ENCODE measurements around the gene NGLY1. TPM values are rescaled to one million over a fixed set of nuclear protein-coding genes. Genes with fewer than 3 reads are reported as not detected.

The NGLY1 gene
- total and polyA plus RNA-seq, 7 donors = 17.9 to 28.8 (median 25.8) TPM

GRCh38 chr3:25823314-25823713, 40.1 kb upstream of the NGLY1 start:
- intact Hi-C loops (cut with DNase I) = no loop called here
- no peaks in the 10 kb centered on the region for H3K27me3 ChIP-seq
- 92 to 96% methylated on average over 3 of the region's 3 CpGs for WGBS, 2 donors
- H3K4me1 ChIP-seq = no peaks in the 10 kb centered on the region
- no peak for DNase-seq
- no peaks in the 10 kb centered on the region for H3K36me3 ChIP-seq
- H3K4me3 ChIP-seq = no peak overlapping the region
- H3K9me3 ChIP-seq = no peaks in the 10 kb centered on the region
- H3K27ac ChIP-seq = no peak overlapping the region
- TF ChIP-seq EP300 (IDR thresholded peaks at IDR 0.05) (no peak), POLR2A (IDR thresholded peaks at IDR 0.05) (no peak), POLR2AphosphoS5 (IDR thresholded peaks at IDR 0.05) (no peak), CTCF (IDR thresholded peaks at IDR 0.05) (no peak)

GRCh38 chr3:25821746-25822573, 38.7 kb upstream of the NGLY1 start:
- 71 to 80% methylated on average over 4 of the region's 4 CpGs for WGBS, 2 donors
- TF ChIP-seq EP300 (IDR thresholded peaks at IDR 0.05) = no peak
- no peak for TF ChIP-seq CTCF (IDR thresholded peaks at IDR 0.05)
- TF ChIP-seq POLR2AphosphoS5 (IDR thresholded peaks at IDR 0.05) = no peak
- no peak for TF ChIP-seq POLR2A (IDR thresholded peaks at IDR 0.05)
- no peaks in the 10 kb centered on the region for H3K4me1 ChIP-seq
- intact Hi-C loops (cut with DNase I) = no loop called here
- no peak overlapping the region for H3K4me3 ChIP-seq
- no peak overlapping the region for H3K27ac ChIP-seq
- DNase-seq = no peak
- H3K27me3 ChIP-seq = no peaks in the 10 kb centered on the region
- H3K36me3 ChIP-seq = no peaks in the 10 kb centered on the region
- H3K9me3 ChIP-seq = no peaks in the 10 kb centered on the region

GRCh38 chr3:25820816-25821486, 37.7 kb upstream of the NGLY1 start:
- Histone ChIP-seq H3K4me1 (no peaks in the 10 kb centered on the region), H3K9me3 (no peaks in the 10 kb centered on the region), H3K36me3 (no peaks in the 10 kb centered on the region), H3K4me3 (no peak overlapping the region), H3K27me3 (no peaks in the 10 kb centered on the region), H3K27ac (no peak overlapping the region)
- WGBS, 2 donors = 70 to 78% methylated on average over 4 of the region's 4 CpGs
- TF ChIP-seq POLR2AphosphoS5 (IDR thresholded peaks at IDR 0.05) = no peak
- no peak for TF ChIP-seq EP300 (IDR thresholded peaks at IDR 0.05)
- no peak for TF ChIP-seq POLR2A (IDR thresholded peaks at IDR 0.05)
- TF ChIP-seq CTCF (IDR thresholded peaks at IDR 0.05) = no peak
- DNase-seq = no peak
- intact Hi-C loops (cut with DNase I) = no loop called here

- H3K36me3 ChIP-seq = no peaks in the 10 kb centered on the region
- no peak overlapping the region for H3K27ac ChIP-seq
- no peaks in the 10 kb centered on the region for H3K9me3 ChIP-seq
- intact Hi-C loops (cut with DNase I) = no loop called here
- H3K27me3 ChIP-seq = no peaks in the 10 kb centered on the region
- H3K4me1 ChIP-seq = no peaks in the 10 kb centered on the region
- H3K4me3 ChIP-seq = no peak overlapping the region
- TF ChIP-seq POLR2A (IDR thresholded peaks at IDR 0.05) (no peak), EP300 (IDR thresholded peaks at IDR 0.05) (no peak), POLR2AphosphoS5 (IDR thresholded peaks at IDR 0.05) (no peak), CTCF (IDR thresholded peaks at IDR 0.05) (no peak)
- no peak for DNase-seq
Observed at GRCh38 chr3:25820366-25820765, 37.1 kb upstream of the NGLY1 start.

Measured in sigmoid colon (tissue), 7 donors.